Psoas muscle (tissue), 8 donors: ENCODE measurements around the gene SH3TC1. TPM values are rescaled to one million over a fixed set of nuclear protein-coding genes. Genes with fewer than 3 reads are reported as not detected.

ENCODE experiments used
- ATAC-seq, 4 donors: fragments of 200-7000 bp; cut with Tn5 transposase; one replicate each; pipeline ENCODE4 v1.9.1; 2020; ENCODE audit warnings: moderate library complexity in 3 of 4, mild to moderate bottlenecking in 2 of 4
- DNase-seq, 2 donors: peaks; one replicate each; pipeline ENCODE4 v3.0.0-alpha.2; 2020
- H3K27ac ChIP-seq: fragments of 200-600 bp; one replicate; pipeline ENCODE4 v1.8.0; 2022
- H3K27me3 ChIP-seq, 3 donors: fragments of 200-600 bp in 1 of 3; one replicate each; pipeline versions ENCODE4 v1.6.1 to v1.8.0; 2013 to 2022; ENCODE audit warnings: low read length in 2 of 3, mild to moderate bottlenecking in 2 of 3, moderate library complexity in 1 of 3; ENCODE audit not compliant: insufficient read depth in 3 of 3
- H3K36me3 ChIP-seq, 2 donors: fragments of 200-600 bp in 1 of 2; one replicate each; pipeline versions ENCODE4 v1.6.1 to v1.8.0; 2013 to 2022; ENCODE audit warnings: low read depth in 1 of 2, mild to moderate bottlenecking in 1 of 2, moderate library complexity in 1 of 2; ENCODE audit not compliant: insufficient read depth in 1 of 2
- H3K4me1 ChIP-seq: fragments of 200-600 bp; one replicate; pipeline ENCODE4 v1.8.0; 2022
- H3K4me3 ChIP-seq: fragments of 200-600 bp; one replicate; pipeline ENCODE4 v1.8.0; 2022; ENCODE audit warnings: mild to moderate bottlenecking
- H3K9me3 ChIP-seq: fragments of 200-600 bp; one replicate; pipeline ENCODE4 v1.8.0; 2022
- CTCF ChIP-seq: fragments of 200-600 bp; IDR thresholded peaks from one replicate; pipeline ENCODE4 v1.8.0; 2022; ENCODE audit warnings: antibody characterized with exemption
- WGBS, 3 donors: extraction: QIAGEN DNeasy Blood & Tissue Kit; methylation state at CpG; one replicate each; pipeline versions ENCODE4 v1.1.6 to v1.1.7; 2013; 5-methylcytosine and 5-hydroxymethylcytosine counted together
- intact Hi-C, 2 donors: fragments of 100-400 bp; cut with DNase I; formaldehyde crosslinking; loops; one replicate each; pipeline versions ENCODE4 v1.11.0 to v1.14.2; 2022
- polyA plus RNA-seq, 3 donors: library from polyadenylated mRNA; stranded (reverse); fragments of 200-250 nt; gene quantifications; one replicate each; pipeline ENCODE4 v1.2.3, GENCODE V29; 2013
- total RNA-seq, 4 donors: library from RNA; stranded (reverse); fragmentation: NEBNext Ultra II Directional in 2 of 4; extraction: Animal tissue kit (Norgen Biotek cat#: 25700) in 2 of 4; gene quantifications; one replicate each; pipeline versions ENCODE4 v1.2.1 to v1.2.4, GENCODE V29; 2021 to 2023
- donor health status: healthy with polysubstance abuse.
- donor health status: DM: no; HTN: no; CAD: no; lungs with moderate emphysema.
- donor health status: Bipolar disorder and iron deficiency.
- donor health status: healthy.
- donor health status: DM: yes; HTN: yes; CAD: no.
- donor health status: DM: no; HTN: no; CAD: no.
- donor health status: DM: no; HTN: no; CAD: no.
- donor health status: DM: yes; HTN: yes; CAD: no.

SH3TC1 gene
- total and polyA plus RNA-seq, 7 donors, result 1.9 to 7.9 (median 4.7) TPM

- WGBS, 3 donors, result 87 to 89% (median 87%) methylated on average over 11 of the region's 11 CpGs
- ATAC-seq (no peak), DNase-seq (peak in 1 of 2 donors; percentile 58)
- Histone ChIP-seq H3K4me1 (peaks cover 54% of the 10 kb centered on the region), H3K27ac (no peak overlapping the region), H3K4me3 (no peak overlapping the region), H3K9me3 (no peaks in the 10 kb centered on the region), H3K27me3 (no peaks in the 10 kb centered on the region), H3K36me3 (no peaks in the 10 kb centered on the region)
- intact Hi-C loops, result no loop called here
- TF ChIP-seq CTCF, result no peak
Measured at GRCh38 chr4:8277356-8278008, 78.4 kb downstream of the SH3TC1 start.

- no peak for TF ChIP-seq CTCF
- peaks cover 50% of the 10 kb centered on the region for H3K4me1 ChIP-seq
- H3K9me3 ChIP-seq, result no peaks in the 10 kb centered on the region
- H3K27ac ChIP-seq, result no peak overlapping the region
- no peaks in the 10 kb centered on the region for H3K27me3 ChIP-seq
- whole genome bisulfite sequencing, 3 donors, result 66 to 82% (median 71%) methylated on average over 6 of the region's 6 CpGs
- peak in 1 of 2 donors; percentile 64 for DNase-seq
- no peak overlapping the region for H3K4me3 ChIP-seq
- no peaks in the 10 kb centered on the region for H3K36me3 ChIP-seq
- no peak for ATAC-seq
- intact Hi-C loops, result no loop called here
Measured at GRCh38 chr4:8278009-8278395, 78.9 kb downstream of the SH3TC1 start.

- no peaks in the 10 kb centered on the region for H3K36me3 ChIP-seq
- H3K4me1 ChIP-seq, result peaks cover 44% of the 10 kb centered on the region
- no peaks in the 10 kb centered on the region for H3K27me3 ChIP-seq
- H3K27ac ChIP-seq, result no peak overlapping the region
- no peak for TF ChIP-seq CTCF
- WGBS, 3 donors, result 61 to 65% (median 63%) methylated on average over 17 of the region's 17 CpGs
- intact Hi-C loops, result no loop called here
- H3K9me3 ChIP-seq, result no peaks in the 10 kb centered on the region
- no peak overlapping the region for H3K4me3 ChIP-seq
- ATAC-seq (no peak), DNase-seq (peak; percentile 52 to 65)
Measured at GRCh38 chr4:8278421-8279287, 79.6 kb downstream of the SH3TC1 start.

- H3K27ac ChIP-seq, result no peak overlapping the region
- no peaks in the 10 kb centered on the region for H3K36me3 ChIP-seq
- no peak for TF ChIP-seq CTCF
- ATAC-seq (no peak), DNase-seq (peak in 1 of 2 donors; percentile 36)
- intact Hi-C loops, result no loop called here
- 87 to 90% (median 89%) methylated on average over 22 of the region's 22 CpGs for WGBS, 3 donors
- no peaks in the 10 kb centered on the region for H3K27me3 ChIP-seq
- no peak overlapping the region for H3K4me3 ChIP-seq
- peaks cover 40% of the 10 kb centered on the region for H3K4me1 ChIP-seq
- H3K9me3 ChIP-seq, result no peaks in the 10 kb centered on the region
Measured at GRCh38 chr4:8279321-8280157, 80.4 kb downstream of the SH3TC1 start.
